ENCODE data around the gene VPS39. TPM values are rescaled to one million over a fixed set of nuclear protein-coding genes. Genes with fewer than 3 reads are reported as not detected.
A peak's percentile ranks its signal among the peaks of the same experiment; 100 is the strongest.

VPS39 gene
- total RNA-seq, 6 experiments from 2014 or later, result 16.6 to 32.7 (median 23.2) TPM

DNA sequence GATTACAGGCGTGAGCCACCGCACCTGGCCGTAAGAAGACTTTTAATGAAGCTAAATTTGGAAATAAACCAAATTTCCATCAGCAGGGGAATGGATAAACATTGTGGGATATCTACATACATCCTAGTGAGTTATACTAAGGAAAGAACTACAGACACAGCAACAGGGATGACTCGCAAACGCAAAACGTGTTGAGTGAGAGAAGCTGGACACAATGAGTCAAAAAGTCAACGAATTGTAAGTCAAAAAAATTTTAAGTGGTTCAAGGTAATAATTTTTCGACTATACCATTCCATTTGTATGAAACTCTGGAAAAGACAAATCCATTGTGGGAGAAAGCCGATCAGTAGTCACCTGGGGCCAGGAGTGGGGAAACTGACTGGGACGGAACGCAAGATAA lies 71.6 kb downstream of the VPS39 start:
- 75% methylated on average over 11 of the region's 11 CpGs for WGBS (ENCODE audit: insufficient coverage, low coverage, low lambda C conversion rate, missing lambda C conversion rate)
- Histone ChIP-seq H3K4me1 (no peaks in the 10 kb centered on the region), H3K4me3 (no peak overlapping the region), H3K9me3 (no peaks in the 10 kb centered on the region), H3K36me3 (no peaks in the 10 kb centered on the region), H3K27ac (no peak overlapping the region), H3K27me3 (no peaks in the 10 kb centered on the region)
- intact Hi-C loops (cut with DNase I), result no loop called here
- TF ChIP-seq POLR2A (IDR thresholded peaks at IDR 0.05), result no peak
- TF ChIP-seq, protein P1, sequence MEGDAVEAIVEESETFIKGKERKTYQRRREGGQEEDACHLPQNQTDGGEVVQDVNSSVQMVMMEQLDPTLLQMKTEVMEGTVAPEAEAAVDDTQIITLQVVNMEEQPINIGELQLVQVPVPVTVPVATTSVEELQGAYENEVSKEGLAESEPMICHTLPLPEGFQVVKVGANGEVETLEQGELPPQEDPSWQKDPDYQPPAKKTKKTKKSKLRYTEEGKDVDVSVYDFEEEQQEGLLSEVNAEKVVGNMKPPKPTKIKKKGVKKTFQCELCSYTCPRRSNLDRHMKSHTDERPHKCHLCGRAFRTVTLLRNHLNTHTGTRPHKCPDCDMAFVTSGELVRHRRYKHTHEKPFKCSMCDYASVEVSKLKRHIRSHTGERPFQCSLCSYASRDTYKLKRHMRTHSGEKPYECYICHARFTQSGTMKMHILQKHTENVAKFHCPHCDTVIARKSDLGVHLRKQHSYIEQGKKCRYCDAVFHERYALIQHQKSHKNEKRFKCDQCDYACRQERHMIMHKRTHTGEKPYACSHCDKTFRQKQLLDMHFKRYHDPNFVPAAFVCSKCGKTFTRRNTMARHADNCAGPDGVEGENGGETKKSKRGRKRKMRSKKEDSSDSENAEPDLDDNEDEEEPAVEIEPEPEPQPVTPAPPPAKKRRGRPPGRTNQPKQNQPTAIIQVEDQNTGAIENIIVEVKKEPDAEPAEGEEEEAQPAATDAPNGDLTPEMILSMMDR (IDR thresholded peaks at IDR 0.05), result no peak
- ATAC-seq, result no peak
- DNase-seq, result no peak

- H3K36me3 ChIP-seq, result no peaks in the 10 kb centered on the region
- TF ChIP-seq, protein P1 (IDR thresholded peaks at IDR 0.05), result no peak
- TF ChIP-seq POLR2A (IDR thresholded peaks at IDR 0.05), result no peak
- ATAC-seq (no peak), DNase-seq (no peak)
- H3K9me3 ChIP-seq, result no peaks in the 10 kb centered on the region
- no peaks in the 10 kb centered on the region for H3K4me1 ChIP-seq
- H3K27me3 ChIP-seq, result no peaks in the 10 kb centered on the region
- intact Hi-C loops (cut with DNase I), result no loop called here
- H3K27ac ChIP-seq, result no peak overlapping the region
- 78% methylated on average over 1 of the region's 1 CpG for WGBS (ENCODE audit: insufficient coverage, low coverage, low lambda C conversion rate, missing lambda C conversion rate)
- H3K4me3 ChIP-seq, result no peak overlapping the region
Observed at GRCh38 chr15:42135351-42135750, 72.8 kb downstream of the VPS39 start.

GRCh38 chr15:42134617-42135245 lies 73.4 kb downstream of the VPS39 start:
- peak in 1 of 4 donors; percentile 36 for ATAC-seq
- 53% methylated on average over 6 of the region's 6 CpGs for WGBS (ENCODE audit: insufficient coverage, low coverage, low lambda C conversion rate, missing lambda C conversion rate)
- intact Hi-C loops (cut with DNase I), result no loop called here

GRCh38 chr15:42133886-42134502 lies 74.1 kb downstream of the VPS39 start:
- TF ChIP-seq POLR2A (IDR thresholded peaks at IDR 0.05), result no peak
- TF ChIP-seq, protein P1 (IDR thresholded peaks at IDR 0.05), result peak; percentile 25 to 61 (median 54)
- no peaks in the 10 kb centered on the region for H3K9me3 ChIP-seq
- H3K4me3 ChIP-seq, result no peak overlapping the region
- no peaks in the 10 kb centered on the region for H3K36me3 ChIP-seq
- no peaks in the 10 kb centered on the region for H3K4me1 ChIP-seq
- H3K27me3 ChIP-seq, result no peaks in the 10 kb centered on the region
- DNase-seq (peak in 2 of 3 donors; percentile 64 to 69), ATAC-seq (peak; percentile 71 to 82 (median 74))
- H3K27ac ChIP-seq, result no peak overlapping the region
- intact Hi-C loops (cut with DNase I), result no loop called here
- WGBS (ENCODE audit: insufficient coverage, low coverage, low lambda C conversion rate, missing lambda C conversion rate), result 53% methylated on average over 9 of the region's 11 CpGs

More at GRCh38 chr15:42134617-42135245, 73.4 kb downstream of the VPS39 start:
- TF ChIP-seq, protein P1 (IDR thresholded peaks at IDR 0.05), result no peak
- TF ChIP-seq POLR2A (IDR thresholded peaks at IDR 0.05), result no peak
- Histone ChIP-seq H3K9me3 (no peaks in the 10 kb centered on the region), H3K27ac (no peak overlapping the region), H3K4me3 (no peak overlapping the region), H3K36me3 (no peaks in the 10 kb centered on the region), H3K4me1 (no peaks in the 10 kb centered on the region), H3K27me3 (no peaks in the 10 kb centered on the region)
- no peak for DNase-seq
